ENCODE data around the gene TSPOAP1.

DNA sequence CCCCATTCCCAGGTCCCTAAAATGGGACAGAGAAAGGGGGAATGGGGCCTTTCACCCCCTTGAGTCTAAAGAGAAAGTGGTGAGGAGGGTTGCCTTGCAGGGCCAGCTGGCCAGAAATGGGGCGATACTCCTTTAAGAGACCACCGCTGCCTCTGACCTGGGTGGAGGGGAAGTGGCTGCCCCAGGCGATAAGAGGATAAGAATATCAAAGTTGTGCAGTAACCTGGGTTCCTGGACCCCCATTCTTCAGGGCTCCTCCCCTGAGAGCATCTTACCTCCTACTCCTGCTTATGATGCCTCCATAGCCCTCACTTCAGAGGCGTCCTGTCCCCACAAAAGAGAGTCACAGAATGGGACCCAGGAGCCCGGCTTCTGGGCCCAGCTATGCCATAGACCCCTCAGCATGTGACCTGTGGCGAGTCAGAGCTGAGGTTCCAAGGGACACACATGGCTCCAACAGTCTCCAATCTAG is 5.2 kb upstream of the TSPOAP1 start:
- TF ChIP-seq EZH2 (IDR thresholded peaks at IDR 0.05; ENCODE audit: low read length, unreplicated experiment) (no peak), CTCF (conservative IDR thresholded peaks at IDR 0.05; ENCODE audit: low read depth, low read length) (no peak), EZH2phosphoT487 (IDR thresholded peaks at IDR 0.05; ENCODE audit: borderline replicate concordance, low read length) (no peak)

Data from PC-3 (cell line).